GM08714 (cell line): ENCODE data around the gene STOML2.

Experiments used
- H3K4me3 ChIP-seq: fragments of 200-500 bp; sonication (Bioruptor generic); 2 replicates; pipeline ENCODE4 v1.5.1; 2014; ENCODE audit warnings: mild to moderate bottlenecking, low read length, inconsistent platforms
- ZNF274 ChIP-seq: IDR thresholded peaks from 2 replicates; pipeline ENCODE4 v1.6.1; 2012; ENCODE audit warnings: mild to moderate bottlenecking, low read depth, low read length

The STOML2 gene

GRCh38 chr9:35070823-35071813 lies 31.8 kb downstream of the STOML2 start:
- no peak for TF ChIP-seq ZNF274
- peak overlapping the region; percentile 94 for H3K4me3 ChIP-seq

- no peak overlapping the region for H3K4me3 ChIP-seq
- no peak for TF ChIP-seq ZNF274
Measured at GRCh38 chr9:35069020-35069419, 33.9 kb downstream of the STOML2 start.

- H3K4me3 ChIP-seq = no peak overlapping the region
- TF ChIP-seq ZNF274 = no peak
Measured at GRCh38 chr9:35067056-35067455, 35.9 kb downstream of the STOML2 start.

- TF ChIP-seq ZNF274 = no peak
- H3K4me3 ChIP-seq = no peak overlapping the region
Measured at GRCh38 chr9:35060548-35061207, 42.3 kb downstream of the STOML2 start.

GRCh38 chr9:35059438-35059837 lies 43.5 kb downstream of the STOML2 start:
- no peak overlapping the region for H3K4me3 ChIP-seq
- no peak for TF ChIP-seq ZNF274

GRCh38 chr9:35057271-35057620 lies 45.7 kb downstream of the STOML2 start:
- H3K4me3 ChIP-seq = no peak overlapping the region
- TF ChIP-seq ZNF274 = no peak

- H3K4me3 ChIP-seq = no peak overlapping the region
- no peak for TF ChIP-seq ZNF274
Measured at GRCh38 chr9:35056571-35057270, 46.2 kb downstream of the STOML2 start.

GRCh38 chr9:35054871-35055644 lies 47.9 kb downstream of the STOML2 start:
- H3K4me3 ChIP-seq = no peak overlapping the region
- no peak for TF ChIP-seq ZNF274

GRCh38 chr9:35054185-35054835 lies 48.6 kb downstream of the STOML2 start:
- no peak overlapping the region for H3K4me3 ChIP-seq
- TF ChIP-seq ZNF274 = no peak

GRCh38 chr9:35051069-35051967 lies 51.6 kb downstream of the STOML2 start:
- no peak overlapping the region for H3K4me3 ChIP-seq
- no peak for TF ChIP-seq ZNF274
